Measurements from ENCODE around the gene CZIB.

The CZIB gene

DNA sequence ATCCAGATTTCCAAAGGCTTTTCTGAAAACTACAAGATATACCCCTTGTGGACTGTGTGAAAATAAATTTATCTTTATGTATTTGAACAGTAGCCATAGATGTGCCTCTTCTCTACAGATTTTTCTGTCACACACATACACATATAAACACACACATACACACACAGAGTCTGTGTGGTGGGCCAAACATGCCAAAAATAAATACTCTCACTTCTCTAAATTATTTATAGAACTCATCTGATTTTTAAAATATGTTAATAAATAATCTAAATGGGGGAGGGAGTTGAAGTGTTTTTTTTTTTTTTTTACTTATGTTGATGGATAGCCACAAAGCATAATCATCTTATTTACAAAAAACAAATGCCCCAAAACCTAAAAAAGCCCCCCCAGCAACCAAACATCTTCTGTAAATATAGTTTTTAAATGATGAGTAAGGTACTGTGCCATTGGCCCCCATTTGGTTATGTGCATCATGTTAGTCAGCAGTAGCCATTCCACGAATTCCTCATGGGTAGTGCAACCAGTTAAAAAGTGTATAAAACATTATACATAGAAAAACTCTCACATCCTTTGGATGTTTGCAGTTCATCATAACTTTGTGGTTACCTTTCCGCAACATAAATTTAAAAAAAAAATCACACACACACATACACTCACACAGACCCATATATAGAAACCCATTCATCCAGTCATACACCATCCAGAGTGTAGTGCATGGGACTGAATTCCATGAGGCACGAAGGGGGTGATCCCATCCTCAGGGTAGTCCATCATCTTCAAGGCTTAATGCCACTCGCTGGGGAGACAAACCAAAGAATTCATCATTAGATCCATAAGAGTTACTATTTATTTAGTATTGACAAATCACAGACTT, 26.1 kb upstream of the CZIB start:
- no peak for DNase-seq (ENCODE audit: low read depth)
- TF ChIP-seq CTCF (IDR thresholded peaks at IDR 0.05; ENCODE audit: low read depth, low read length) = no peak
- TF ChIP-seq POLR2A (IDR thresholded peaks at IDR 0.05; ENCODE audit: extremely low read depth, insufficient read length) = no peak
- no peak for TF ChIP-seq MYC (IDR thresholded peaks at IDR 0.05; ENCODE audit: low read depth, low read length)

DNA sequence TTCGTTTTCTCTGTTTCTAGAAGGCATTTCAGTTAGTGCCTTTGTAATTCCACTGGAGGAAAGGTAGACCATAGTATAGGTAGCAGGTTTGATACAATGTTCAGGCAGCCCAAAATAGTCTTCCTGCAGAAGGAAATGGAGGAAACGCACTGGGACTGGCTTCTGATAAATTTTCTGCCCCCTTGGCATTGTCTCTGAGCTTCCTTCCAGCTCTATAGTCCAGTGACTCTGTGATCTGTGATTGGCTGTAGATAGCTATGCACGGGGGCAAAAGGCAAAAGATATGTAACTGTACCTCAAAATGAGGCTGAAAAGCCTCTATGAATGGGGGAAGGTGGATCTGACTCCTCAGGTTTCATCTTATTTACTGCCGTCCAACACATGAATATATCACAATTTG, 23.7 kb upstream of the CZIB start:
- DNase-seq (ENCODE audit: low read depth) = no peak
- TF ChIP-seq, protein P1, sequence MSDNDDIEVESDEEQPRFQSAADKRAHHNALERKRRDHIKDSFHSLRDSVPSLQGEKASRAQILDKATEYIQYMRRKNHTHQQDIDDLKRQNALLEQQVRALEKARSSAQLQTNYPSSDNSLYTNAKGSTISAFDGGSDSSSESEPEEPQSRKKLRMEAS (IDR thresholded peaks at IDR 0.05; ENCODE audit: low read depth, low read length) = no peak
- TF ChIP-seq MYC (IDR thresholded peaks at IDR 0.05; ENCODE audit: low read depth, low read length) = no peak
- no peak for TF ChIP-seq CTCF (IDR thresholded peaks at IDR 0.05; ENCODE audit: low read depth, low read length)
- no peak for TF ChIP-seq POLR2A (IDR thresholded peaks at IDR 0.05; ENCODE audit: extremely low read depth, insufficient read length)
- H3K4me3 ChIP-seq (ENCODE audit: low read depth, low read length) = no peak overlapping the region

More for the DNA sequence above, 26.1 kb upstream of the CZIB start:
- H3K4me3 ChIP-seq (ENCODE audit: low read depth, low read length) = no peak overlapping the region

DNA sequence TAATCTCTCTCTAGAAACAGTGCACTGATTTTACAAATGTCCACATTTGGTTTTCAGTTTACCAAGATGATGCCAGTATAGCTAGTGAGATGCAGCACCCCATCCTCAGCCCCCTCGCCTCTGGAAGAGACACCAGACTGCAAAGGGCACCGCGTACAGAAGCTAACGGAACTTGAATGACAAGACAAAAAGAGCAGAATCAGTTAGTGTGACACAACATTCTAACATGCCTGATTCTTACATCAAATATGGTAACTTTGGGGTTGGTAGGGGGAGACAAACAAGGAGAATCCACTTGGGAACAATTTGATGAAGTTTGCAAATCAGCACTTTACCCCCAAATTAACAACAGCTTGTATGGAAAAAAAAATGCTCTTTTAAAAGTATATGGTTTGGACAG, 21.9 kb upstream of the CZIB start:
- DNase-seq (ENCODE audit: low read depth) = no peak
- H3K4me3 ChIP-seq (ENCODE audit: low read depth, low read length) = no peak overlapping the region
- TF ChIP-seq, protein P1 (IDR thresholded peaks at IDR 0.05; ENCODE audit: low read depth, low read length) = no peak
- TF ChIP-seq MYC (IDR thresholded peaks at IDR 0.05; ENCODE audit: low read depth, low read length) (no peak), CTCF (IDR thresholded peaks at IDR 0.05; ENCODE audit: low read depth, low read length) (no peak), POLR2A (IDR thresholded peaks at IDR 0.05; ENCODE audit: extremely low read depth, insufficient read length) (no peak)

DNA sequence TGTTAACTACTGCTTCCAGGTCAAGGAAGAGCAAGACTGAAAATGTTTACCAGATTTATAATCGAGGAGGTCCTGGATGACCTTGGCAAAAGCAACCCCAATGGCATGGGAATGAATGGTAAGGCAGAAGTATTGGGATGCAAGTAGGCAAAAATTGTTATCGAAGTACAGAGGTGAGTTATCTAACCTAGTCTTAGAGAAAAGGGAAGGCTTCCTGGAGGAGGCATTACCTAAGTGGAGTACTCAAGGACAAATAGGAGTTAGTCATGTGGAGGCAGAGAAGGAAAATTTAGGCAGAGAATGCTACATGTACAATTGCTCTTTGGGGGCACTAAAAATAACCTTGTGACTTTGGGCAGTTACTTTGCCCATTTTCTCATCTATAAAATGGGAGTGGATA, 21.4 kb upstream of the CZIB start:
- no peak for DNase-seq (ENCODE audit: low read depth)
- H3K4me3 ChIP-seq (ENCODE audit: low read depth, low read length) = no peak overlapping the region
- no peak for TF ChIP-seq POLR2A (IDR thresholded peaks at IDR 0.05; ENCODE audit: extremely low read depth, insufficient read length)
- TF ChIP-seq, protein P1 (IDR thresholded peaks at IDR 0.05; ENCODE audit: low read depth, low read length) = no peak
- TF ChIP-seq CTCF (IDR thresholded peaks at IDR 0.05; ENCODE audit: low read depth, low read length) = no peak
- no peak for TF ChIP-seq MYC (IDR thresholded peaks at IDR 0.05; ENCODE audit: low read depth, low read length)

GRCh38 chr1:53238197-53239155, 18.0 kb upstream of the CZIB start, which contains the start of gene MAGOH:
Gene MAGOH (minus strand): TSS chr1:53238518. CDS start chr1:53238448, 70 bp downstream.
- TF ChIP-seq CTCF (IDR thresholded peaks at IDR 0.05; ENCODE audit: low read depth, low read length) (no peak), MYC (IDR thresholded peaks at IDR 0.05; ENCODE audit: low read depth, low read length) (peak; percentile 11; the same call in 1 of the 2 replicates), POLR2A (IDR thresholded peaks at IDR 0.05; ENCODE audit: extremely low read depth, insufficient read length) (peak; percentile 63)
- TF ChIP-seq, protein P1 (IDR thresholded peaks at IDR 0.05; ENCODE audit: low read depth, low read length) = peak; percentile 48; the same call in 1 of the 2 replicates
- peak within 1 kb of the TSS; percentile 100 for H3K4me3 ChIP-seq (ENCODE audit: low read depth, low read length)
- DNase-seq (ENCODE audit: low read depth) = peak; percentile 95

Measured in NB4 (cell line).